WTC11 (cell line): Measurements from ENCODE around the gene SPATC1L.

ENCODE experiments used
- CREB1 ChIP-seq: sonication (generic); formaldehyde crosslinking; IDR thresholded peaks from 2 replicates; pipeline ENCODE4 v1.8.0; 2023; ENCODE audit warnings: mild to moderate bottlenecking, missing genetic modification reagents
- CTCF ChIP-seq: fragments of 200-600 bp; IDR thresholded peaks from 2 replicates; pipeline ENCODE4 v1.8.0; 2022; ENCODE audit warnings: antibody characterized with exemption
- E2F5 ChIP-seq: sonication (generic); formaldehyde crosslinking; IDR thresholded peaks from 2 replicates; pipeline ENCODE4 v1.8.1; 2022; ENCODE audit warnings: mild to moderate bottlenecking, moderate library complexity, missing genetic modification reagents
- ESRRA ChIP-seq: sonication (generic); formaldehyde crosslinking; IDR thresholded peaks from 2 replicates; pipeline ENCODE4 v1.8.1; 2022; ENCODE audit warnings: mild to moderate bottlenecking, missing genetic modification reagents, borderline replicate concordance
- IRF2 ChIP-seq: sonication (generic); formaldehyde crosslinking; IDR thresholded peaks from 2 replicates; pipeline ENCODE4 v1.8.0; 2022; ENCODE audit warnings: low read depth, missing genetic modification reagents, borderline replicate concordance
- NR3C1 ChIP-seq: sonication (generic); formaldehyde crosslinking; conservative IDR thresholded peaks from 2 replicates; pipeline ENCODE4 v1.8.1; 2023; ENCODE audit warnings: low read depth, mild to moderate bottlenecking, missing genetic modification reagents
- PRRX2 ChIP-seq: fragments of 250-450 bp; sonication (Bioruptor Pico); IDR thresholded peaks from 2 replicates; pipeline ENCODE4 v1.8.0; 2021; ENCODE audit warnings: mild to moderate bottlenecking
- TCF7 ChIP-seq: sonication (generic); formaldehyde crosslinking; IDR thresholded peaks from 2 replicates; pipeline ENCODE4 v1.8.0; 2022; ENCODE audit warnings: mild to moderate bottlenecking, low read depth, missing genetic modification reagents, moderate library complexity
- TEAD1 ChIP-seq: sonication (generic); formaldehyde crosslinking; IDR thresholded peaks from 2 replicates; pipeline ENCODE4 v1.8.0; 2022; ENCODE audit warnings: mild to moderate bottlenecking, missing genetic modification reagents
- TP53 ChIP-seq: sonication (generic); formaldehyde crosslinking; IDR thresholded peaks from 2 replicates; pipeline ENCODE4 v1.8.1; 2023; ENCODE audit warnings: mild to moderate bottlenecking, missing genetic modification reagents
- ZNF219 ChIP-seq: sonication (generic); formaldehyde crosslinking; IDR thresholded peaks from 2 replicates; pipeline ENCODE4 v1.8.0; 2023; ENCODE audit warnings: missing genetic modification reagents, mild to moderate bottlenecking, borderline replicate concordance
- ZSCAN18 ChIP-seq: fragments of 250-450 bp; sonication (Bioruptor Pico); IDR thresholded peaks from 2 replicates; pipeline ENCODE4 v2.1.2; 2022; ENCODE audit warnings: mild to moderate bottlenecking, moderate library complexity
- TF ChIP-seq, protein P1 (sequence below): sonication (generic); formaldehyde crosslinking; IDR thresholded peaks from 2 replicates; pipeline ENCODE4 v1.8.1; 2023; ENCODE audit warnings: mild to moderate bottlenecking, moderate library complexity, missing genetic modification reagents

DNA sequence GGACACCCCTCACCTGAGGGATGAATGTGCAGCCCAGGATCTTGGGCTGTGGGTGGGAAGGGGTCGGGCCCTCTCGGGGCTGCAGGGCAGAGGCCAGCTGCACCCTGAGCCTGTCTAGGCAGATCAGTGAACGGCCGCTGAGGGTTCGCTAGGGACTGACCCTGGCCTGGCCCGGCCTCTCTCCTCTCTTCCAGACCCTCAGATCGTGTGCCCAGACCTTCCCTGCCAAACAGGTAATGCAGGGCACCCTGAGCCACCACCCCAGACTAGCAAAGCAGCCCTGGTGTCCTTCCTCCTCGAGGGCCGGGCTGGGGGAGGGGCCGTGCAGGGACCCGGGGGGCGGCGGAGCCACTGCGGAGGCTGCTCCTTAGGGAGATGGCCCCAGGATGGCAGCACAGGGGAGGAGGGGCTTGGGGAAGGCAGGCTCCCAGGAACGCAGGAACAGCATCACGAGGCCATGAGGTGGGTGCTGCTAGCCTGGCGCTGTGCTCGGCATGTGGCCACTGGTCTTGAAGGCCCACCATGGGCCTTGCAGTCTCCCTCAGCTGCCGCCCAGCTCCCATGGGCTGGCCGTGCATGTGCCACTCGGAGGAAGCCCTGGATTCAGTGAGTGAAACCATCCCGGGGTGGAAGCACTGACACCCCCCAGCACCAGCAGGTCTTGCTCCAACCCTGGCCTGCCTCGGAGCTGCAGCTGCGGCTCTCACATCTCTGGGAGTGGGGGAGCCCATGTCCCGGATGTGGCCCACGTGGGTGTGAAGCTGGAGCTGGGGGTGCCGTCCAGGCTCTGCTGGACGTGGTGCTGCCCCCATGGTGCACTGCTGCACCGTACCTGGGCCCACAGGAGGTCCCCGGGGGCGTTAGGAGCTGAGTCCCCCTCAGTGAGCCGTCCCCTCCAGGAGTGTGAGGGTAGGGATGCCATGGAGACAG lies 57.7 kb downstream of the SPATC1L start:
- TF ChIP-seq CTCF (no peak), NR3C1 (CRISPR knock-in tag) (no peak), E2F5 (CRISPR knock-in tag) (no peak), ESRRA (no peak), PRRX2 (CRISPR knock-in tag) (no peak), ZSCAN18 (CRISPR knock-in tag) (no peak), TEAD1 (CRISPR knock-in tag) (no peak), ZNF219 (CRISPR knock-in tag) (no peak), CREB1 (no peak), IRF2 (CRISPR knock-in tag) (no peak), TCF7 (CRISPR knock-in tag) (no peak), TP53 (CRISPR knock-in tag) (no peak)
- TF ChIP-seq, protein P1, sequence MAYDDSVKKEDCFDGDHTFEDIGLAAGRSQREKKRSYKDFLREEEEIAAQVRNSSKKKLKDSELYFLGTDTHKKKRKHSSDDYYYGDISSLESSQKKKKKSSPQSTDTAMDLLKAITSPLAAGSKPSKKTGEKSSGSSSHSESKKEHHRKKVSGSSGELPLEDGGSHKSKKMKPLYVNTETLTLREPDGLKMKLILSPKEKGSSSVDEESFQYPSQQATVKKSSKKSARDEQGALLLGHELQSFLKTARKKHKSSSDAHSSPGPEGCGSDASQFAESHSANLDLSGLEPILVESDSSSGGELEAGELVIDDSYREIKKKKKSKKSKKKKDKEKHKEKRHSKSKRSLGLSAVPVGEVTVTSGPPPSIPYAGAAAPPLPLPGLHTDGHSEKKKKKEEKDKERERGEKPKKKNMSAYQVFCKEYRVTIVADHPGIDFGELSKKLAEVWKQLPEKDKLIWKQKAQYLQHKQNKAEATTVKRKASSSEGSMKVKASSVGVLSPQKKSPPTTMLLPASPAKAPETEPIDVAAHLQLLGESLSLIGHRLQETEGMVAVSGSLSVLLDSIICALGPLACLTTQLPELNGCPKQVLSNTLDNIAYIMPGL (CRISPR knock-in tag): no peak
